Cortex of kidney (tissue), 1 donor: ENCODE measurements around the gene SERPINA6.
"Not testable (repeated sequence)": the region's sequence is repeated elsewhere in the genome, so short reads cannot be mapped to it uniquely, and the experiment has no call there.

Source experiments
- DNase-seq: peaks from one replicate; lab custom pipeline; 2025; lab: John Stamatoyannopoulos, UW

SERPINA6 gene

GRCh38 chr14:94291906-94292525 is 31.1 kb downstream of the SERPINA6 start:
- no peak for DNase-seq

GRCh38 chr14:94291159-94291905 is 31.8 kb downstream of the SERPINA6 start:
- DNase-seq: no peak

GRCh38 chr14:94290197-94290596 is 32.9 kb downstream of the SERPINA6 start:
- no peak for DNase-seq

GRCh38 chr14:94288610-94289465 is 34.3 kb downstream of the SERPINA6 start:
- DNase-seq: no peak

- no peak for DNase-seq
Observed at GRCh38 chr14:94285158-94285557, 38.0 kb downstream of the SERPINA6 start.

GRCh38 chr14:94284221-94284620 is 38.9 kb downstream of the SERPINA6 start:
- no peak for DNase-seq

- DNase-seq: no peak
Observed at GRCh38 chr14:94282991-94283723, 40.0 kb downstream of the SERPINA6 start.

GRCh38 chr14:94278731-94279130 is 44.4 kb downstream of the SERPINA6 start:
- no peak for DNase-seq

GRCh38 chr14:94276898-94277561 is 46.1 kb downstream of the SERPINA6 start:
- not testable (repeated sequence) for DNase-seq

GRCh38 chr14:94269156-94269555 is 54.0 kb downstream of the SERPINA6 start:
- no peak for DNase-seq

GRCh38 chr14:94268582-94268981 is 54.6 kb downstream of the SERPINA6 start:
- DNase-seq: not testable (repeated sequence)

- no peak for DNase-seq
Observed at GRCh38 chr14:94267352-94267751, 55.8 kb downstream of the SERPINA6 start.

- DNase-seq: not testable (repeated sequence)
Observed at GRCh38 chr14:94264195-94264594, 58.9 kb downstream of the SERPINA6 start.
